K562 (cell line): ENCODE data around the gene POLR2C.

Source experiments
- CBX5 ChIP-seq: IDR thresholded peaks from 2 replicates; pipeline ENCODE4 v1.6.1; 2014; ENCODE audit warnings: low read depth, borderline replicate concordance
- CTCF ChIP-seq, 3 experiments: IDR thresholded peaks in 2 of 3; conservative IDR thresholded peaks in 1 of 3; 2 replicates each; pipeline ENCODE4 v1.5.1; 2011 to 2012; ENCODE audit warnings: low read length in 3 of 3, mild to moderate bottlenecking in 3 of 3, control low read depth in 2 of 3, improper control_type of control experiment in 1 of 3, inconsistent platforms in 1 of 3, low read depth in 1 of 3, mixed read lengths in 1 of 3, moderate library complexity in 1 of 3; ENCODE audit not compliant: insufficient read depth in 2 of 3
- HMG20A ChIP-seq: fragments of 450-650 bp; formaldehyde crosslinking; conservative IDR thresholded peaks from 2 replicates; pipeline ENCODE4 v1.4.0; 2020; ENCODE audit warnings: mild to moderate bottlenecking, mixed read lengths
- HNRNPUL1 ChIP-seq: fragments of 200-400 bp; formaldehyde crosslinking; IDR thresholded peaks from 2 replicates; pipeline ENCODE4 v1.6.1; 2017; ENCODE audit warnings: low read length
- MXD1 ChIP-seq: fragments of 250-450 bp; sonication (Bioruptor Pico); IDR thresholded peaks from 2 replicates; pipeline ENCODE4 v1.8.0; 2021; ENCODE audit warnings: borderline replicate concordance, mild to moderate bottlenecking, moderate library complexity; ENCODE audit not compliant: poor library complexity, severe bottlenecking
- POLR2A ChIP-seq: fragments of 450-650 bp; conservative IDR thresholded peaks from 2 replicates; pipeline ENCODE4 v1.6.1; 2016
- POLR2AphosphoS2 ChIP-seq: IDR thresholded peaks from 2 replicates; pipeline ENCODE4 v1.6.1; 2012; ENCODE audit warnings: low read length, improper control_type of control experiment
- TGIF2 ChIP-seq: sonication (generic); formaldehyde crosslinking; IDR thresholded peaks from 2 replicates; pipeline ENCODE4 v1.8.1; 2022; ENCODE audit warnings: mild to moderate bottlenecking, missing genetic modification reagents, moderate library complexity
- ZBTB17 ChIP-seq: fragments of 450-650 bp; formaldehyde crosslinking; IDR thresholded peaks from 2 replicates; pipeline ENCODE4 v1.4.0; 2020; ENCODE audit warnings: mild to moderate bottlenecking
- ZNF224 ChIP-seq: sonication (generic); formaldehyde crosslinking; IDR thresholded peaks from 2 replicates; pipeline ENCODE4 v1.8.0; 2022; ENCODE audit warnings: mild to moderate bottlenecking, missing genetic modification reagents
- TF ChIP-seq, protein P1 (sequence below), 2 experiments: IDR thresholded peaks; 2 replicates each; pipeline ENCODE4 v1.6.1; 2011; ENCODE audit warnings: borderline replicate concordance in 1 of 2, control low read depth in 1 of 2, low read depth in 1 of 2, low read length in 1 of 2, mild to moderate bottlenecking in 1 of 2, mixed read lengths in 1 of 2, moderate library complexity in 1 of 2; ENCODE audit not compliant: insufficient read depth in 1 of 2, insufficient read length in 1 of 2, poor library complexity in 1 of 2, severe bottlenecking in 1 of 2; ENCODE audit errors: extremely low read depth in 1 of 2
- TF ChIP-seq, protein P2 (sequence below): sonication (generic); formaldehyde crosslinking; IDR thresholded peaks from 2 replicates; pipeline ENCODE4 v1.8.1; 2023; ENCODE audit warnings: mild to moderate bottlenecking, missing genetic modification reagents

- TF ChIP-seq MXD1 (CRISPR knock-in tag) (no peak), CBX5 (no peak), POLR2A (no peak), POLR2AphosphoS2 (no peak), CTCF (IDR thresholded peaks at IDR 0.05 in 2 of 3, conservative IDR thresholded peaks at IDR 0.05 in 1 of 3; ENCODE audit: insufficient read depth in 2 of 3, low read depth in 1 of 3, low read length in 3 of 3) (no peak), HMG20A (CRISPR knock-in tag) (no peak), HNRNPUL1 (no peak), ZBTB17 (CRISPR knock-in tag) (no peak), TGIF2 (CRISPR knock-in tag) (no peak), ZNF224 (CRISPR knock-in tag) (no peak)
- TF ChIP-seq, protein P1, sequence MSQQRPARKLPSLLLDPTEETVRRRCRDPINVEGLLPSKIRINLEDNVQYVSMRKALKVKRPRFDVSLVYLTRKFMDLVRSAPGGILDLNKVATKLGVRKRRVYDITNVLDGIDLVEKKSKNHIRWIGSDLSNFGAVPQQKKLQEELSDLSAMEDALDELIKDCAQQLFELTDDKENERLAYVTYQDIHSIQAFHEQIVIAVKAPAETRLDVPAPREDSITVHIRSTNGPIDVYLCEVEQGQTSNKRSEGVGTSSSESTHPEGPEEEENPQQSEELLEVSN (IDR thresholded peaks at IDR 0.05; ENCODE audit: borderline replicate concordance in 1 of 2, extremely low read depth in 1 of 2, insufficient read depth in 1 of 2, insufficient read length in 1 of 2, low read depth in 1 of 2, low read length in 1 of 2, poor library complexity in 1 of 2, severe bottlenecking in 1 of 2): no peak
- TF ChIP-seq, protein P2, sequence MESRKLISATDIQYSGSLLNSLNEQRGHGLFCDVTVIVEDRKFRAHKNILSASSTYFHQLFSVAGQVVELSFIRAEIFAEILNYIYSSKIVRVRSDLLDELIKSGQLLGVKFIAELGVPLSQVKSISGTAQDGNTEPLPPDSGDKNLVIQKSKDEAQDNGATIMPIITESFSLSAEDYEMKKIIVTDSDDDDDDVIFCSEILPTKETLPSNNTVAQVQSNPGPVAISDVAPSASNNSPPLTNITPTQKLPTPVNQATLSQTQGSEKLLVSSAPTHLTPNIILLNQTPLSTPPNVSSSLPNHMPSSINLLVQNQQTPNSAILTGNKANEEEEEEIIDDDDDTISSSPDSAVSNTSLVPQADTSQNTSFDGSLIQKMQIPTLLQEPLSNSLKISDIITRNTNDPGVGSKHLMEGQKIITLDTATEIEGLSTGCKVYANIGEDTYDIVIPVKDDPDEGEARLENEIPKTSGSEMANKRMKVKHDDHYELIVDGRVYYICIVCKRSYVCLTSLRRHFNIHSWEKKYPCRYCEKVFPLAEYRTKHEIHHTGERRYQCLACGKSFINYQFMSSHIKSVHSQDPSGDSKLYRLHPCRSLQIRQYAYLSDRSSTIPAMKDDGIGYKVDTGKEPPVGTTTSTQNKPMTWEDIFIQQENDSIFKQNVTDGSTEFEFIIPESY: no peak
These were observed 6.6 kb downstream of the POLR2C start for GRCh38 chr16:57469046-57469445.
